Measurements from ENCODE around the gene SPRY4. TPM values are rescaled to one million over a fixed set of nuclear protein-coding genes. Genes with fewer than 3 reads are reported as not detected.

The SPRY4 gene
- total and polyA plus RNA-seq, 2 of the 8 experiments (the other 6 are each of a cell fraction or from before 2014, with no cell fraction given), result 59.1 to 113 TPM

DNA sequence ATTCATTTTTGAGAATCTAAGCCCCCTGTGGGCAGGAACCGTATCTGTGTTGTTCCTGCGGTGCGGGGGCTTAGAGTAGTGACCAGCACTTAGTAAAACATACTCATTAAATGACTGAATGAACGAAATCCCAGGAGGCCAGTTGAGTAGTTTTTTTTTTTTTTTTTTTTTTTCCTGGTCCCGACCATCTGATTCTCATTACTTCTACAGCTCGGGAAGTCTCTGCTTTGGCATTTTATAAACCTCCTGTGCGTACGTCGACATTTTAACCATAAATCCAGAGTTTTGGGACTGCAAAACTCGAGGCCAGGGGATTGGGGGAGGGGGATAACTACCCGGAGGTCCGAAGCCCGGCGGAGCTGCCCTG lies 31.5 kb upstream of the SPRY4 start:
- peak overlapping the region; percentile 71 to 78 for H3K4me2 ChIP-seq (ENCODE audit: insufficient read depth in 1 of 2, low read depth in 2 of 2, low read length in 2 of 2)
- DNase-seq (ENCODE audit: low read depth in 1 of 2, low spot score in 2 of 2) (no peak), FAIRE-seq (no peak)
- H2BK12ac ChIP-seq (ENCODE audit: low read depth, low read length), result peak overlapping the region; percentile 62; the same call in 1 of the 2 replicates
- 15% methylated on average over 9 of the region's 14 CpGs; no CpG with 5 or more reads in 1 of the 2 experiments for WGBS, 2 experiments (ENCODE audit: extremely low coverage in 1 of 2, insufficient coverage in 1 of 2, insufficient read length in 1 of 2, insufficient replicate concordance in 2 of 2, low coverage in 1 of 2, low lambda C conversion rate in 2 of 2, missing lambda C conversion rate in 1 of 2)
- peaks cover 1% of the 10 kb centered on the region; the same call in 1 of the 2 replicates for H3K23me2 ChIP-seq (ENCODE audit: low read depth, low read length)
- H2AFZ ChIP-seq (ENCODE audit: low read length), result no peak overlapping the region
- H3K79me2 ChIP-seq (ENCODE audit: control insufficient read depth in 1 of 2, insufficient read depth in 2 of 2, low read length in 2 of 2), result no peaks in the 10 kb centered on the region
- H3K56ac ChIP-seq (replicated peaks; ENCODE audit: insufficient read length, low read depth, low read length), result peak overlapping the region; percentile 70
- peak overlapping the region; percentile 37 to 65 (median 52); a peak in 6 of 8 replicates for H3K4me3 ChIP-seq (ENCODE audit: extremely low read depth in 1 of 4, insufficient read depth in 2 of 4, low read depth in 3 of 4, low read length in 4 of 4)
- peak overlapping the region; percentile 77; the same call in 1 of the 2 replicates for H3K27ac ChIP-seq (ENCODE audit: low read depth, low read length)
- no peak overlapping the region for H3K23ac ChIP-seq (ENCODE audit: insufficient read length)
- H3K4me1 ChIP-seq (replicated peaks in 1 of 4; ENCODE audit: control insufficient read depth in 3 of 4, insufficient read depth in 4 of 4, low read length in 3 of 4), result peaks cover 11 to 24% (median 20%) of the 10 kb centered on the region in 4 experiments
- H4K5ac ChIP-seq (ENCODE audit: insufficient read length, low read depth, low read length), result no peak overlapping the region
- H3K9ac ChIP-seq (replicated peaks in 1 of 4; ENCODE audit: extremely low read depth in 1 of 4, low read depth in 3 of 4, low read length in 3 of 4), result no peak overlapping the region; a peak in 1 of 7 replicates
- POLR2A ChIA-PET (ENCODE audit: partially characterized antibody), result interaction anchor here (0.6 to 8.8 kb wide), 14 partner anchors 11 to 195 kb away, joined by 3 to 137 read pairs (median 4); partner anchors contain the start of gene SPRY4
- no peaks in the 10 kb centered on the region for H3K36me3 ChIP-seq (ENCODE audit: control insufficient read depth in 2 of 4, insufficient read depth in 4 of 4, low read length in 3 of 4)
- H4K20me1 ChIP-seq (replicated peaks in 1 of 2; ENCODE audit: control insufficient read depth in 1 of 2, insufficient read depth in 2 of 2, low read length in 2 of 2), result no peaks in the 10 kb centered on the region
- peak overlapping the region; percentile 91 for H4K91ac ChIP-seq (replicated peaks; ENCODE audit: insufficient read length, low read length)
- H3K4ac ChIP-seq (replicated peaks; ENCODE audit: insufficient read length, low read depth, low read length), result no peak overlapping the region
- no peaks in the 10 kb centered on the region for H3K79me1 ChIP-seq (ENCODE audit: low read depth, low read length)
- H2BK120ac ChIP-seq (replicated peaks; ENCODE audit: low read depth, low read length), result peak overlapping the region; percentile 96
- no peak overlapping the region for H2BK15ac ChIP-seq (ENCODE audit: low read length)
- peak overlapping the region; percentile 88 for H3K18ac ChIP-seq (ENCODE audit: extremely low read depth, low read length)
- no peak overlapping the region for H3K14ac ChIP-seq (ENCODE audit: insufficient read length)
- H2BK20ac ChIP-seq (ENCODE audit: low read length), result no peak overlapping the region
- no peaks in the 10 kb centered on the region for H3K9me3 ChIP-seq (ENCODE audit: insufficient read depth in 2 of 2, low read depth in 1 of 2, low read length in 1 of 2)
- TF ChIP-seq KDM1A (IDR thresholded peaks at IDR 0.05; ENCODE audit: borderline replicate concordance, low read length) (peak; percentile 83; the same call in 1 of the 2 replicates), POLR2AphosphoS5 (IDR thresholded peaks at IDR 0.05; ENCODE audit: low read depth, low read length) (no peak)
- TF ChIP-seq, protein P1, sequence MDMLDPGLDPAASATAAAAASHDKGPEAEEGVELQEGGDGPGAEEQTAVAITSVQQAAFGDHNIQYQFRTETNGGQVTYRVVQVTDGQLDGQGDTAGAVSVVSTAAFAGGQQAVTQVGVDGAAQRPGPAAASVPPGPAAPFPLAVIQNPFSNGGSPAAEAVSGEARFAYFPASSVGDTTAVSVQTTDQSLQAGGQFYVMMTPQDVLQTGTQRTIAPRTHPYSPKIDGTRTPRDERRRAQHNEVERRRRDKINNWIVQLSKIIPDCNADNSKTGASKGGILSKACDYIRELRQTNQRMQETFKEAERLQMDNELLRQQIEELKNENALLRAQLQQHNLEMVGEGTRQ (IDR thresholded peaks at IDR 0.05; ENCODE audit: low read length), result peak; percentile 14; the same call in 1 of the 2 replicates
- peak overlapping the region; percentile 80 for H2BK5ac ChIP-seq (ENCODE audit: low read depth, low read length)
- no peak overlapping the region for H4K8ac ChIP-seq (ENCODE audit: extremely low read depth, insufficient read depth, low read length)
- peak overlapping the region; percentile 32; the same call in 1 of the 2 replicates for H2AK5ac ChIP-seq (ENCODE audit: low read depth, low read length)
- CTCF ChIA-PET (ENCODE audit: partially characterized antibody), result interaction anchor here (0.6 to 2.6 kb wide), 4 partner anchors 22 to 193 kb away, joined by 4 to 8 read pairs (median 6); no protein-coding TSS in a partner anchor
- H3K27me3 ChIP-seq (replicated peaks in 1 of 4; ENCODE audit: control insufficient read depth in 3 of 4, extremely low read depth in 1 of 4, insufficient read depth in 3 of 4, low read length in 3 of 4), result no peaks in the 10 kb centered on the region; a peak in 1 of 7 replicates

Measured in H1 (cell line).